SH-SY5Y (cell line): Measurements from ENCODE around the gene RGL1.

Source experiments
- GATA2 ChIP-seq: IDR thresholded peaks from 2 replicates; pipeline ENCODE4 v1.6.1; 2011; ENCODE audit warnings: mild to moderate bottlenecking, low read depth, low read length
- GATA3 ChIP-seq: IDR thresholded peaks from 2 replicates; pipeline ENCODE4 v1.6.1; 2011; ENCODE audit warnings: low read depth, mild to moderate bottlenecking, low read length, moderate library complexity

DNA sequence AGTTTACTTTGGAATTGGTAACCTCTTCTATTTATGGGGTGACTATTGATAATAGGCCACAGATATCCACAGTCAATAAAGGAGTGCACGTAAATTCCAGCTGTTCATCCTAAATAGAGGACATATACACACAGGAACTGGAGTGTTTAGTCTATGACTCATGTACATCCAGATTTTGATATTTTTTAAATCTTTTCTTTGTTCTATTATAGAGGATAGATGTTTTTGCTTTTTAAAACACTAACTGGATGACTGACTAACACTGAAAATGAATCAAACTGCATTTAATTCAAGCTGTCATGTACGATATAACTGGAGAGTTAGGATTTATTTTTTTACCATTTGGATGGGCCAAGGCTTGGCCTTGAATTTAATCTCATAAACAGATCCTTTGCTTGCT is 45.9 kb downstream of the RGL1 start:
- no peak for TF ChIP-seq GATA2
- no peak for TF ChIP-seq GATA3
